ENCODE results near the gene ZNF335. TPM values are rescaled to one million over a fixed set of nuclear protein-coding genes. Genes with fewer than 3 reads are reported as not detected.

ZNF335 gene
- total and polyA plus RNA-seq, 2 of the 13 experiments (the other 11 are each of a cell fraction or from before 2014, with no cell fraction given): 9.7 to 13.7 TPM

DNA sequence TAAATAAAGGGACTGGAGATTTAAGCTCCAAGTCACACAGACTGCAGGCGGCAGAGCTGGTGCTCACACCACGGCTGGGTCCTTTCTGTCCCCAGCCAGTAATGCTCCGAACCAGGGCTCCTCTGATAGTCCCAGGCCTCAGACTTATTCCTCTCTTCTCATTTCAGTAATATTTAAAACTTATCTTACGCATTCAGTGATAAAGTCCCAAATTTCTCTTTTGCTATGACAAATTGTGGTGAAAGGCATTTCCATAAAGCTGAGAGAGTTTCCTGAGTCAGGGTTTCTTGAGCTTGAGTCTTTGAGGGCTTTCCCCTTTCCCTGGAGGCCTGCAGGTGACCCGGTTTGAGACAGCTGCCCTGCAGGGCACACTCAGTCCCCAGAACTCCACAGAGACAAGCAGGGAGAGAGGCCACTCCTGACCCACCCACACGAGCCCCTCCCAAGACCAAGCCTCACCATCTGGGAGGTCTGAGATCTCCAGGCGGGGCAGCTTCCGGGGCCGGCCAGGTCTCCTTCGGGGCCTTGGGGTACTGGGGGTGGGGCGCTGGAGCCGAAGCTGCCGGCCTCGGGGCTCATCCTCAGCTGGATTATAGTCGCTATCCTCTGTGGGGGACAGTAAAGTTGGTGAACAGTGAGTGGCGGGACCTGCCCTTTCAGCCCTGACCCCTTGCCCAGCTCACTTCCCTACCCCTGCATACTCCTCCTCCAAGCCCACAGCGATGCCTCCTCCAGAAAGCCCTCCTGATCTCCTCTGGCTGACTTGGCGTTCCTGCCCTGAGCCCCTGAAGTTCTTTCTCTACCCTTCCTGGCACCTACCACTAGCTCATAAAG is 6.6 kb downstream of the ZNF335 start:
- Histone ChIP-seq H2AFZ (ENCODE audit: low read length) (no peak overlapping the region), H3K27me3 (ENCODE audit: control insufficient read depth in 1 of 2, insufficient read depth in 2 of 2, low read length in 2 of 2) (no peaks in the 10 kb centered on the region), H3K27ac (ENCODE audit: extremely low read length, insufficient read depth, low read length) (no peak overlapping the region), H3K36me3 (replicated peaks in 1 of 2; ENCODE audit: control insufficient read depth in 1 of 2, insufficient read depth in 2 of 2, low read length in 2 of 2) (peaks cover 40 to 72% of the 10 kb centered on the region in 2 experiments), H3K4me1 (ENCODE audit: insufficient read depth, low read length) (peaks cover 12% of the 10 kb centered on the region), H3K4me2 (ENCODE audit: low read depth, low read length) (no peak overlapping the region), H3K79me2 (ENCODE audit: insufficient read depth, low read length) (no peaks in the 10 kb centered on the region), H3K9ac (ENCODE audit: insufficient read depth, low read depth, low read length) (no peak overlapping the region), H4K20me1 (ENCODE audit: insufficient read depth, low read length) (0 out of 2 replicates have a peak, but pooled peaks cover 2% of the 10 kb centered on the region), H3K9me3 (ENCODE audit: low read length) (no peaks in the 10 kb centered on the region), H3K4me3 (replicated peaks in 1 of 3; ENCODE audit: insufficient read depth in 1 of 3, low read depth in 2 of 3, low read length in 3 of 3) (no peak overlapping the region)
- 93% methylated on average over 18 of the region's 18 CpGs for WGBS (ENCODE audit: low lambda C conversion rate)
- ChIA-PET CTCF (ENCODE audit: low intra/inter-chr PET ratio, low total read pairs) (interaction anchor here (2.8 kb wide), 1 partner anchor 141 kb away, joined by 15 read pairs; no protein-coding TSS in a partner anchor), POLR2A (interaction anchor here (0.8 to 1.7 kb wide), 3 partner anchors 19 to 30 kb away, joined by 3 to 9 read pairs (median 5); no protein-coding TSS in a partner anchor)
- intact Hi-C loops (cut with micrococcal nuclease; ENCODE audit: unreplicated experiment): no loop called here
- DNase-seq (ENCODE audit: low spot score) (no peak), FAIRE-seq (no peak), ATAC-seq (no peak)
- BruUV-seq (replicated peaks): no TSS peak
- in situ Hi-C loops (cut with HindIII; ENCODE audit: extremely low pct_ligation_motif_present, low pct_unique_long_range_greater_than_20kb): no loop called here
- TF ChIP-seq NR2F6 (IDR thresholded peaks at IDR 0.05): no peak
- no peak for TF ChIP-seq NR2F6 (CRISPR knock-in tag; IDR thresholded peaks at IDR 0.05)
- no peak for TF ChIP-seq PAX8 (CRISPR knock-in tag; IDR thresholded peaks at IDR 0.05; ENCODE audit: borderline replicate concordance)
- no peak for TF ChIP-seq ZNF7 (CRISPR knock-in tag; IDR thresholded peaks at IDR 0.05)
- TF ChIP-seq NR2F1 (CRISPR knock-in tag; IDR thresholded peaks at IDR 0.05): no peak
- no peak for TF ChIP-seq ZNF776 (CRISPR knock-in tag; IDR thresholded peaks at IDR 0.05)
- TF ChIP-seq HNRNPLL (IDR thresholded peaks at IDR 0.05; ENCODE audit: low read depth, low read length, poor library complexity, severe bottlenecking): no peak
- no peak for TF ChIP-seq ZSCAN12 (CRISPR knock-in tag; IDR thresholded peaks at IDR 0.05)
- TF ChIP-seq FOSL2 (CRISPR knock-in tag; IDR thresholded peaks at IDR 0.05): no peak
- TF ChIP-seq, protein P1, sequence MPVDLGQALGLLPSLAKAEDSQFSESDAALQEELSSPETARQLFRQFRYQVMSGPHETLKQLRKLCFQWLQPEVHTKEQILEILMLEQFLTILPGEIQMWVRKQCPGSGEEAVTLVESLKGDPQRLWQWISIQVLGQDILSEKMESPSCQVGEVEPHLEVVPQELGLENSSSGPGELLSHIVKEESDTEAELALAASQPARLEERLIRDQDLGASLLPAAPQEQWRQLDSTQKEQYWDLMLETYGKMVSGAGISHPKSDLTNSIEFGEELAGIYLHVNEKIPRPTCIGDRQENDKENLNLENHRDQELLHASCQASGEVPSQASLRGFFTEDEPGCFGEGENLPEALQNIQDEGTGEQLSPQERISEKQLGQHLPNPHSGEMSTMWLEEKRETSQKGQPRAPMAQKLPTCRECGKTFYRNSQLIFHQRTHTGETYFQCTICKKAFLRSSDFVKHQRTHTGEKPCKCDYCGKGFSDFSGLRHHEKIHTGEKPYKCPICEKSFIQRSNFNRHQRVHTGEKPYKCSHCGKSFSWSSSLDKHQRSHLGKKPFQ (CRISPR knock-in tag; IDR thresholded peaks at IDR 0.05; ENCODE audit: insufficient replicate concordance): no peak
- TF ChIP-seq ZBTB40 (IDR thresholded peaks at IDR 0.05): no peak
- TF ChIP-seq ZBTB40 (CRISPR knock-in tag; IDR thresholded peaks at IDR 0.05): no peak
- no peak for TF ChIP-seq SRY (CRISPR knock-in tag; IDR thresholded peaks at IDR 0.05)

Data from HepG2 (cell line).